ENCODE results near the gene LPIN1. TPM values are rescaled to one million over a fixed set of nuclear protein-coding genes. Genes with fewer than 3 reads are reported as not detected.

The LPIN1 gene
- total and polyA plus RNA-seq, 2 of the 13 experiments (the other 11 are each of a cell fraction or from before 2014, with no cell fraction given) = 9.7 to 19.4 TPM

GRCh38 chr2:11698009-11698922 lies 48.2 kb upstream of the LPIN1 start (continued):
- TF ChIP-seq ZBTB40 (IDR thresholded peaks at IDR 0.05) (no peak), ZBTB40 (CRISPR knock-in tag; IDR thresholded peaks at IDR 0.05) (0 out of 2 replicates have a peak, but pooled peaks have one; percentile 17), TCF7L2 (IDR thresholded peaks at IDR 0.05; ENCODE audit: low read depth, low read length) (no peak), KMT2A (CRISPR knock-in tag; IDR thresholded peaks at IDR 0.05) (peak; percentile 41; the same call in 1 of the 2 replicates), ZFP82 (CRISPR knock-in tag; IDR thresholded peaks at IDR 0.05; ENCODE audit: borderline replicate concordance) (no peak), NRL (CRISPR knock-in tag; IDR thresholded peaks at IDR 0.05; ENCODE audit: borderline replicate concordance) (no peak; the same call in 1 of the 2 replicates), ZBTB7A (CRISPR knock-in tag; IDR thresholded peaks at IDR 0.05) (0 out of 2 replicates have a peak, but pooled peaks have one; percentile 35), ZNF780A (CRISPR knock-in tag; IDR thresholded peaks at IDR 0.05) (no peak), ZNF543 (CRISPR knock-in tag; IDR thresholded peaks at IDR 0.05) (no peak), PATZ1 (CRISPR knock-in tag; IDR thresholded peaks at IDR 0.05) (peak; percentile 12; the same call in 1 of the 2 replicates), CHD2 (IDR thresholded peaks at IDR 0.05; ENCODE audit: low read depth, low read length) (no peak), EHMT2 (IDR thresholded peaks at IDR 0.05; ENCODE audit: borderline replicate concordance, low read depth, low read length) (0 out of 2 replicates have a peak, but pooled peaks have one; percentile 9), SP4 (CRISPR knock-in tag; IDR thresholded peaks at IDR 0.05) (0 out of 2 replicates have a peak, but pooled peaks have one; percentile 32), TP53 (CRISPR knock-in tag; conservative IDR thresholded peaks at IDR 0.05) (0 out of 2 replicates have a peak, but pooled peaks have one; percentile 51), TBP (CRISPR knock-in tag; IDR thresholded peaks at IDR 0.05) (no peak), CBX1 (IDR thresholded peaks at IDR 0.05; ENCODE audit: low read depth) (no peak), ZNF724P (CRISPR knock-in tag; IDR thresholded peaks at IDR 0.05; ENCODE audit: borderline replicate concordance) (no peak)
